Measurements from ENCODE around the gene DUSP19.

Gene DUSP19

GRCh38 chr2:183069174-183069573, 9.4 kb upstream of the DUSP19 start:
- DNase-seq: no peak

GRCh38 chr2:183070942-183071844, 7.4 kb upstream of the DUSP19 start:
- DNase-seq: peak; percentile 29

GRCh38 chr2:183072177-183072576, 6.4 kb upstream of the DUSP19 start:
- DNase-seq: no peak

GRCh38 chr2:183078163-183078463, 434 bp upstream of the DUSP19 start:
- no peak for DNase-seq

GRCh38 chr2:183079139-183079775, 710 bp downstream of the DUSP19 start:
- no peak for DNase-seq

- no peak for DNase-seq
Measured at GRCh38 chr2:183081911-183082310, 3.4 kb downstream of the DUSP19 start.

GRCh38 chr2:183088061-183088460, 9.5 kb downstream of the DUSP19 start:
- no peak for DNase-seq

- no peak for DNase-seq
Measured at GRCh38 chr2:183089192-183089851, 10.8 kb downstream of the DUSP19 start.

GRCh38 chr2:183091318-183091953, 12.9 kb downstream of the DUSP19 start:
- no peak for DNase-seq

- DNase-seq: no peak
Measured at GRCh38 chr2:183091954-183092345, 13.4 kb downstream of the DUSP19 start.

- DNase-seq: no peak
Measured at GRCh38 chr2:183093857-183094657, 15.5 kb downstream of the DUSP19 start.

GRCh38 chr2:183105402-183106134, 27.0 kb downstream of the DUSP19 start:
- no peak for DNase-seq

- no peak for DNase-seq
Measured at GRCh38 chr2:183112577-183112976, 34.0 kb downstream of the DUSP19 start.

GRCh38 chr2:183113630-183114029, 35.1 kb downstream of the DUSP19 start:
- DNase-seq: no peak

- DNase-seq: no peak
Measured at GRCh38 chr2:183117226-183117625, 38.7 kb downstream of the DUSP19 start.

GRCh38 chr2:183123117-183123958, 44.8 kb downstream of the DUSP19 start:
- DNase-seq: no peak

GRCh38 chr2:183123959-183124221, 45.3 kb downstream of the DUSP19 start:
- no peak for DNase-seq

GRCh38 chr2:183124222-183124956, 45.8 kb downstream of the DUSP19 start, which contains the start of gene NUP35:
NUP35 (plus strand) TSS chr2:183124443; CDS start chr2:183124458, 15 bp downstream.
- DNase-seq: peak; percentile 99

GRCh38 chr2:183124957-183125255, 46.4 kb downstream of the DUSP19 start:
- DNase-seq: no peak

GRCh38 chr2:183125659-183126341, 47.3 kb downstream of the DUSP19 start:
- peak; percentile 3 for DNase-seq

Measured in eye (tissue), 1 donor.